ENCODE measurements around the gene ZNF280A. TPM values are rescaled to one million over a fixed set of nuclear protein-coding genes. Genes with fewer than 3 reads are reported as not detected.
A peak's percentile ranks its signal among the peaks of the same experiment; 100 is the strongest.

The ZNF280A gene
- total and polyA plus RNA-seq, 9 of the 15 experiments (the other 6 are each of a cell fraction or from before 2014, with no cell fraction given) = 19.0 to 40.8 (median 28.6) TPM

DNA sequence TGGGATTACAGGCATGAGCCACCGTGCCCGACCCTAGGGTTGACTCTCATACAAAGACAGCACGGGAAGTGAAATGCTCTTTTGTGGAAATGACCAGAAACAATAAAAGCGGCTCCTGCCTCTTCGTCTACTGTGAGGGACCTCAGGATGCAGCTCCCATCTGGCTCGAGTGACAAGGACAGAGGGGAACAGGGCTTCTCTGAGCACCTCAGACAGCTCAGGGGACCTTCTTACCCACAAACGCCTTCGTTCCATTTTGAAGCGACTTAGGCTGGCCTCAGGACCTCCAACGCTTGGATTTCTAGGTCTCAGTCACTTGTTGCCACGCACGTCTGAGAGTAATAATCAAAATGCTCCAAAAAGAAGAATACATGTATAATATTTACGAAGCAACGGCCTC lies 36.5 kb upstream of the ZNF280A start (continued):
- TF ChIP-seq, protein P1, sequence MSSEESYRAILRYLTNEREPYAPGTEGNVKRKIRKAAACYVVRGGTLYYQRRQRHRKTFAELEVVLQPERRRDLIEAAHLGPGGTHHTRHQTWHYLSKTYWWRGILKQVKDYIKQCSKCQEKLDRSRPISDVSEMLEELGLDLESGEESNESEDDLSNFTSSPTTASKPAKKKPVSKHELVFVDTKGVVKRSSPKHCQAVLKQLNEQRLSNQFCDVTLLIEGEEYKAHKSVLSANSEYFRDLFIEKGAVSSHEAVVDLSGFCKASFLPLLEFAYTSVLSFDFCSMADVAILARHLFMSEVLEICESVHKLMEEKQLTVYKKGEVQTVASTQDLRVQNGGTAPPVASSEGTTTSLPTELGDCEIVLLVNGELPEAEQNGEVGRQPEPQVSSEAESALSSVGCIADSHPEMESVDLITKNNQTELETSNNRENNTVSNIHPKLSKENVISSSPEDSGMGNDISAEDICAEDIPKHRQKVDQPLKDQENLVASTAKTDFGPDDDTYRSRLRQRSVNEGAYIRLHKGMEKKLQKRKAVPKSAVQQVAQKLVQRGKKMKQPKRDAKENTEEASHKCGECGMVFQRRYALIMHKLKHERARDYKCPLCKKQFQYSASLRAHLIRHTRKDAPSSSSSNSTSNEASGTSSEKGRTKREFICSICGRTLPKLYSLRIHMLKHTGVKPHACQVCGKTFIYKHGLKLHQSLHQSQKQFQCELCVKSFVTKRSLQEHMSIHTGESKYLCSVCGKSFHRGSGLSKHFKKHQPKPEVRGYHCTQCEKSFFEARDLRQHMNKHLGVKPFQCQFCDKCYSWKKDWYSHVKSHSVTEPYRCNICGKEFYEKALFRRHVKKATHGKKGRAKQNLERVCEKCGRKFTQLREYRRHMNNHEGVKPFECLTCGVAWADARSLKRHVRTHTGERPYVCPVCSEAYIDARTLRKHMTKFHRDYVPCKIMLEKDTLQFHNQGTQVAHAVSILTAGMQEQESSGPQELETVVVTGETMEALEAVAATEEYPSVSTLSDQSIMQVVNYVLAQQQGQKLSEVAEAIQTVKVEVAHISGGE (CRISPR knock-in tag; IDR thresholded peaks at IDR 0.05) = no peak

DNA sequence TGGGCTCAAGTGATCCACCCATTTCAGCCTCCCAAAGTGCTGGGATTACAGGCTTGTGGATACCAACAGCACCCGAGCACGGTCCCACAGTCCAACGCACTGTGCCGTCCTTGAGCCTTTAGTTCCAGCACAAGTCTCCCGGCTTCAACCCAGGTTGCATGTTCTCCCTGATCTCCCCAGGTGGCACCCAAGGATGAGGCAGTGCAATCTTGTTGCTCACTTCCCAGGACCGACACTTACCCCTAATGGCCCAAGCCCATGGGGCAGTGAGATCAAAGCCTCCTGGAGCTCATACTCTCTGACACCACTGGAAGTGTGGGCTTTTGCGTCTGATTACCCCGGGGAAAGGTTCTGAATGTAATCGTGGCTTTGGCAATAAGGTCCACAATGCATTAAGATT lies 35.5 kb upstream of the ZNF280A start:
- H3K4me3 ChIP-seq = no peak overlapping the region; the same call in 1 of the 2 replicates
- H2AFZ ChIP-seq (ENCODE audit: low read depth, low read length) = no peak overlapping the region
- H3K9me3 ChIP-seq (replicated peaks; ENCODE audit: control insufficient read depth, insufficient read depth, low read depth, low read length) = no peaks in the 10 kb centered on the region
- intact Hi-C loops (cut with micrococcal nuclease) = loop anchor here (5.0 to 10.0 kb wide), 4 partner anchors 78 to 921 kb away; partner anchors contain the start of genes CCDC116, MAPK1 and YDJC
- WGBS (ENCODE audit: insufficient coverage, low coverage, missing lambda C conversion rate) = 90% methylated on average over 9 of the region's 9 CpGs
- H4K20me1 ChIP-seq (replicated peaks; ENCODE audit: control insufficient read depth, insufficient read depth, low read length) = peaks cover 58% of the 10 kb centered on the region
- H3K27me3 ChIP-seq (ENCODE audit: control insufficient read depth in 2 of 2, insufficient read depth in 2 of 2, low read length in 2 of 2) = no peaks in the 10 kb centered on the region
- H3K9me1 ChIP-seq (ENCODE audit: control insufficient read depth, insufficient read depth, low read length) = peaks cover 43% of the 10 kb centered on the region
- peak overlapping the region; percentile 90 for H3K27ac ChIP-seq (ENCODE audit: extremely low read depth, low read depth, low read length)
- POLR2A ChIA-PET = interaction anchor here (0.6 to 15.3 kb wide), 23 partner anchors 10 to 573 kb away, joined by 3 to 708 read pairs (median 5); partner anchors contain the start of genes TOP3B, ZNF280A and ZNF280B
- FAIRE-seq (no peak), DNase-seq (ENCODE audit: extremely low read depth in 1 of 4, low spot score in 3 of 4) (peak in 1 of 4 experiments; percentile 69), ATAC-seq (no peak)
- no TSS peak for BruUV-seq (replicated peaks)
- H3K4me1 ChIP-seq (replicated peaks in 1 of 2; ENCODE audit: control insufficient read depth in 2 of 2, insufficient read depth in 2 of 2, low read length in 2 of 2) = peaks cover 55 to 56% of the 10 kb centered on the region in 2 experiments
- peaks cover 68% of the 10 kb centered on the region for H3K36me3 ChIP-seq (ENCODE audit: control insufficient read depth, insufficient read depth, low read length)
- peak overlapping the region; percentile 95 for H3K9ac ChIP-seq (ENCODE audit: insufficient read depth in 1 of 2, low read depth in 2 of 2, low read length in 2 of 2)
- peak overlapping the region; percentile 98 for H3K4me2 ChIP-seq (ENCODE audit: insufficient read depth, low read length)
- H3K79me2 ChIP-seq (ENCODE audit: control insufficient read depth, insufficient read depth, low read length) = peaks cover 75% of the 10 kb centered on the region
- CTCF ChIA-PET (ENCODE audit: low intra/inter-chr PET ratio) = no interaction called here
- in situ Hi-C loops (cut with MboI) = no loop called here
- TF ChIP-seq, protein P2, sequence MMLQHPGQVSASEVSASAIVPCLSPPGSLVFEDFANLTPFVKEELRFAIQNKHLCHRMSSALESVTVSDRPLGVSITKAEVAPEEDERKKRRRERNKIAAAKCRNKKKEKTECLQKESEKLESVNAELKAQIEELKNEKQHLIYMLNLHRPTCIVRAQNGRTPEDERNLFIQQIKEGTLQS (IDR thresholded peaks at IDR 0.05) = no peak
- TF ChIP-seq, protein P2 (CRISPR knock-in tag; conservative IDR thresholded peaks at IDR 0.05) = peak; percentile 43; the same call in 1 of the 2 replicates
- TF ChIP-seq, protein P3, sequence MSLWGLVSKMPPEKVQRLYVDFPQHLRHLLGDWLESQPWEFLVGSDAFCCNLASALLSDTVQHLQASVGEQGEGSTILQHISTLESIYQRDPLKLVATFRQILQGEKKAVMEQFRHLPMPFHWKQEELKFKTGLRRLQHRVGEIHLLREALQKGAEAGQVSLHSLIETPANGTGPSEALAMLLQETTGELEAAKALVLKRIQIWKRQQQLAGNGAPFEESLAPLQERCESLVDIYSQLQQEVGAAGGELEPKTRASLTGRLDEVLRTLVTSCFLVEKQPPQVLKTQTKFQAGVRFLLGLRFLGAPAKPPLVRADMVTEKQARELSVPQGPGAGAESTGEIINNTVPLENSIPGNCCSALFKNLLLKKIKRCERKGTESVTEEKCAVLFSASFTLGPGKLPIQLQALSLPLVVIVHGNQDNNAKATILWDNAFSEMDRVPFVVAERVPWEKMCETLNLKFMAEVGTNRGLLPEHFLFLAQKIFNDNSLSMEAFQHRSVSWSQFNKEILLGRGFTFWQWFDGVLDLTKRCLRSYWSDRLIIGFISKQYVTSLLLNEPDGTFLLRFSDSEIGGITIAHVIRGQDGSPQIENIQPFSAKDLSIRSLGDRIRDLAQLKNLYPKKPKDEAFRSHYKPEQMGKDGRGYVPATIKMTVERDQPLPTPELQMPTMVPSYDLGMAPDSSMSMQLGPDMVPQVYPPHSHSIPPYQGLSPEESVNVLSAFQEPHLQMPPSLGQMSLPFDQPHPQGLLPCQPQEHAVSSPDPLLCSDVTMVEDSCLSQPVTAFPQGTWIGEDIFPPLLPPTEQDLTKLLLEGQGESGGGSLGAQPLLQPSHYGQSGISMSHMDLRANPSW (CRISPR knock-in tag; IDR thresholded peaks at IDR 0.05) = peak; percentile 84; the same call in 1 of the 2 replicates
- TF ChIP-seq JUN (IDR thresholded peaks at IDR 0.05; ENCODE audit: borderline replicate concordance, low read depth, low read length) = no peak
- no peak for TF ChIP-seq JUN (CRISPR knock-in tag; IDR thresholded peaks at IDR 0.05; ENCODE audit: borderline replicate concordance)
- TF ChIP-seq, protein P4, sequence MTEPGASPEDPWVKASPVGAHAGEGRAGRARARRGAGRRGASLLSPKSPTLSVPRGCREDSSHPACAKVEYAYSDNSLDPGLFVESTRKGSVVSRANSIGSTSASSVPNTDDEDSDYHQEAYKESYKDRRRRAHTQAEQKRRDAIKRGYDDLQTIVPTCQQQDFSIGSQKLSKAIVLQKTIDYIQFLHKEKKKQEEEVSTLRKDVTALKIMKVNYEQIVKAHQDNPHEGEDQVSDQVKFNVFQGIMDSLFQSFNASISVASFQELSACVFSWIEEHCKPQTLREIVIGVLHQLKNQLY (CRISPR knock-in tag; conservative IDR thresholded peaks at IDR 0.05) = peak in 1 of 2 experiments; percentile 71; a peak in 1 of 4 replicates
- no peak for TF ChIP-seq ARID2 (IDR thresholded peaks at IDR 0.05)
- TF ChIP-seq, protein P5, sequence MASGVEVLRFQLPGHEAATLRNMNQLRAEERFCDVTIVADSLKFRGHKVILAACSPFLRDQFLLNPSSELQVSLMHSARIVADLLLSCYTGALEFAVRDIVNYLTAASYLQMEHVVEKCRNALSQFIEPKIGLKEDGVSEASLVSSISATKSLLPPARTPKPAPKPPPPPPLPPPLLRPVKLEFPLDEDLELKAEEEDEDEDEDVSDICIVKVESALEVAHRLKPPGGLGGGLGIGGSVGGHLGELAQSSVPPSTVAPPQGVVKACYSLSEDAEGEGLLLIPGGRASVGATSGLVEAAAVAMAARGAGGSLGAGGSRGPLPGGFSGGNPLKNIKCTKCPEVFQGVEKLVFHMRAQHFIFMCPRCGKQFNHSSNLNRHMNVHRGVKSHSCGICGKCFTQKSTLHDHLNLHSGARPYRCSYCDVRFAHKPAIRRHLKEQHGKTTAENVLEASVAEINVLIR (CRISPR knock-in tag; IDR thresholded peaks at IDR 0.05) = no peak

Measured in K562 (cell line).